ENCODE results near the gene SFXN4. TPM values are rescaled to one million over a fixed set of nuclear protein-coding genes. Genes with fewer than 3 reads are reported as not detected.

SFXN4 gene
- total RNA-seq, 1 experiment from 2014 or later: 24.0 TPM

GRCh38 chr10:119176166-119176565 is 10.7 kb upstream of the SFXN4 start:
- CTCF ChIA-PET: interaction anchor here (1.0 kb wide), 1 partner anchor 22 kb away, joined by 6 read pairs; no protein-coding TSS in a partner anchor
- Mint-ChIP-seq H3K4me1 (peaks cover 10% of the 10 kb centered on the region), H3K9me3 (no peaks in the 10 kb centered on the region), H3K27me3 (ENCODE audit: low read depth) (no peaks in the 10 kb centered on the region), H3K4me3 (peak overlapping the region; percentile 99), H3K27ac (0 out of 2 replicates have a peak overlapping the region, but pooled peaks have one; percentile 26), H3K36me3 (peaks cover 46% of the 10 kb centered on the region)
- POLR2A ChIA-PET: no interaction called here
- DNase-seq (ENCODE audit: low spot score): no peak
- TF ChIP-seq ESRRA (CRISPR knock-in tag; IDR thresholded peaks at IDR 0.05; ENCODE audit: borderline replicate concordance) (no peak), CTCF (IDR thresholded peaks at IDR 0.05) (no peak), JAZF1 (CRISPR knock-in tag; IDR thresholded peaks at IDR 0.05) (no peak), SMAD3 (CRISPR knock-in tag; IDR thresholded peaks at IDR 0.05; ENCODE audit: borderline replicate concordance) (no peak), SOX15 (CRISPR knock-in tag; IDR thresholded peaks at IDR 0.05) (no peak)
- no peak for ATAC-seq

- Mint-ChIP-seq H3K4me3 (no peak overlapping the region), H3K27me3 (ENCODE audit: low read depth) (no peaks in the 10 kb centered on the region), H3K4me1 (peaks cover 9% of the 10 kb centered on the region), H3K36me3 (peaks cover 62% of the 10 kb centered on the region), H3K9me3 (no peaks in the 10 kb centered on the region), H3K27ac (no peak overlapping the region)
- TF ChIP-seq EMX1 (CRISPR knock-in tag; IDR thresholded peaks at IDR 0.05) (no peak), GRHL2 (CRISPR knock-in tag; IDR thresholded peaks at IDR 0.05; ENCODE audit: insufficient replicate concordance, severe bottlenecking) (no peak), FOXJ3 (CRISPR knock-in tag; IDR thresholded peaks at IDR 0.05; ENCODE audit: borderline replicate concordance) (no peak), FOXP1 (CRISPR knock-in tag; IDR thresholded peaks at IDR 0.05; ENCODE audit: borderline replicate concordance) (no peak), USF2 (CRISPR knock-in tag; IDR thresholded peaks at IDR 0.05) (no peak), ZNF512 (CRISPR knock-in tag; IDR thresholded peaks at IDR 0.05; ENCODE audit: borderline replicate concordance) (no peak), CBFB (CRISPR knock-in tag; IDR thresholded peaks at IDR 0.05; ENCODE audit: low read depth) (no peak), ATF6 (CRISPR knock-in tag; IDR thresholded peaks at IDR 0.05) (no peak), CTCF (IDR thresholded peaks at IDR 0.05) (no peak), RORB (CRISPR knock-in tag; IDR thresholded peaks at IDR 0.05) (no peak), PRRX2 (CRISPR knock-in tag; IDR thresholded peaks at IDR 0.05) (no peak), TP53 (CRISPR knock-in tag; IDR thresholded peaks at IDR 0.05) (no peak), MYBL2 (CRISPR knock-in tag; IDR thresholded peaks at IDR 0.05) (no peak), JAZF1 (CRISPR knock-in tag; IDR thresholded peaks at IDR 0.05) (no peak), ATF2 (CRISPR knock-in tag; IDR thresholded peaks at IDR 0.05; ENCODE audit: borderline replicate concordance, low read depth) (no peak), ZNF232 (CRISPR knock-in tag; IDR thresholded peaks at IDR 0.05) (no peak), ZNF423 (CRISPR knock-in tag; IDR thresholded peaks at IDR 0.05) (no peak), MAX (CRISPR knock-in tag; IDR thresholded peaks at IDR 0.05) (no peak)
- no peak for ATAC-seq
- no peak for DNase-seq (ENCODE audit: low spot score)
- CTCF ChIA-PET: no interaction called here
- POLR2A ChIA-PET: no interaction called here
Measured at GRCh38 chr10:119174109-119174508, 8.6 kb upstream of the SFXN4 start.
